ENCODE measurements around the gene RPE65. TPM values are rescaled to one million over a fixed set of nuclear protein-coding genes. Genes with fewer than 3 reads are reported as not detected.
A peak's percentile ranks its signal among the peaks of the same experiment; 100 is the strongest.
"Not testable (repeated sequence)": the region's sequence is repeated elsewhere in the genome, so short reads cannot be mapped to it uniquely, and the experiment has no call there.

Gene RPE65
- total RNA-seq (not detected), total RNA-seq (0 reads per million in 2 donors)

DNA sequence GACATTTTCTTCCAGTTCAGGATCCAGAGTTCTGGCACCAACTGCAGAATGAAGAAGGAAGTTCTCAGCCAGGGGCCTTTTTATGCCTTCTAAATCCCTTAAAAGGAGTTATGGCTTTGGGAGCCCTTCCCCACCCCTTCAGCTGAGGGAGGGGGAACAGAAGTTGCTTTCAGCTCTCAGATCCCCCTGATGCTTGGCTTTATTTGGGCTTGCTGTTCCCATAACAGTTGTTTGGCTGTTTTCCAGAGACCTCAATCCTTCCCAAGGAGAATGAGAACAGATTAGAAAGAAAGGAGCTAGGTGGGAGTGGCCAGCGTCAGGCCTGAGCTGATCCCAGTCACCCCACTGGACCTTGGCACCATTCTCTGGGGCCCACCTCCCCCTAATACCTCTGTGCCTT lies at the start of gene RPE65:
TSS of gene RPE65 (minus strand) at position 54 of the 400 bp plus-strand sequence. CDS start at position 5, 49 bp downstream.
- Mint-ChIP-seq H3K27ac (no peak within 1 kb of the TSS), H3K4me3 (no peak within 1 kb of the TSS), H3K4me1 (no peaks in the 10 kb centered on the region), H3K27me3 (peaks cover 5% of the 10 kb centered on the region), H3K36me3 (ENCODE audit: low read depth) (no peaks in the 10 kb centered on the region)
- DNase-seq (no peak), ATAC-seq (no peak)
- H3K9me3 ChIP-seq (ENCODE audit: control insufficient read depth, low read length, poor library complexity, severe bottlenecking) = no peaks in the 10 kb centered on the region

DNA sequence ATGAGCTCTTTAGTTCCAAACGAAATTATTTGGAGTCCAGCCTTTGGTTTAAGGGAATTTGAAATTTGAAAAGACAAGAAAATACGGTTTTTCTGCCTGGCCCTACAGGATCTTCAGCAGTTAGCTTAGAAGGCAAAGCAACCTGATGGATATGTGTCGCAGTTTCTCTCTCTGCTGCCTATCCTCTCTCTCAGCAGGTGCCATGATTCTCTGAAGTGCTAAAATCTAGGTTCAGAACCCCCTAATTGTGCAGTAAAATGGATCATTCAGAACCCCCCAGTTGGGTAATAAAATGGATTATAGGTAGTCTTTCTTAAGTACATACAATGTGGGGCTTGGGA lies 47.6 kb upstream of the RPE65 start:
- H3K27ac Mint-ChIP-seq = no peak overlapping the region
- no peaks in the 10 kb centered on the region for H3K9me3 ChIP-seq (ENCODE audit: control insufficient read depth, low read length, poor library complexity, severe bottlenecking)
- peak overlapping the region; percentile 90 for H3K4me3 Mint-ChIP-seq
- peaks cover 20% of the 10 kb centered on the region for H3K4me1 Mint-ChIP-seq
- H3K27me3 Mint-ChIP-seq = peaks cover 5% of the 10 kb centered on the region
- H3K36me3 Mint-ChIP-seq (ENCODE audit: low read depth) = no peaks in the 10 kb centered on the region
- ATAC-seq (peak; percentile 6), DNase-seq (no peak)

DNA sequence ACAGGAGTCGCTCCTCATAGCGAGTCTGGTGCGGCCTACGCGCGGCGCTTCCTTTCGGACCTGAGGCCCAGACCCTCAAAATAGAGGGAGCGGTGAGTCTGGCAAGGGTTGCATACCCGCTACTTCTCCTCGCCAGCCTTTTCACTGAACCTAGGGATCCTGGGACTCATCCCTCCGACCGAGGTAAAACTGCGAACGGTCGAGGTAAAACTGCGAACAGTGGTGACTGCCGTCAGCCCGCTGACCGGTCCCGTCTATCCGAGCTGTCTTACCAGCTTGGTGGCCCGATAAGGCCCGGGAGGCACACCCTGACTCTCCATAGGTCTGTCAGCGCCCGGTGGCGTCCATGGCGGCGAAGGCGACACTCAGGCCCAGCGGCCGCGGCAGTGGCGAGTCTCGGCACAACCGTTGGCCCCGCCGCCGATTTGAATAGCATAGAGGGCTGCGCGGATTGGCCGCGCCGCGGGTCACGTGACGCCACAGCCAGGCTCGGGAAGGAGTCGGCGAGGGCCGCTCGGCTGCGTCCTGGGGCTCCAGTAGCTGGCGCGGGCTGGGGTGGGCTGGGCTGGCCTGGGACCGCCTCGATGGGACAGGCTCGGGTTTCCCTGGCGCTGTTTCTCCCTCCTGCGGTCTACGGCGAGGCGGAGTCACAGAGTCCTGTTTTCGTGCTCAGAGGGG lies 47.1 kb upstream of the RPE65 start, which contains the start of gene DEPDC1:
TSS of gene DEPDC1 (minus strand) at position 403 of the 678 bp plus-strand sequence. CDS start at position 320, 83 bp downstream.
- Mint-ChIP-seq H3K27ac (peak within 1 kb of the TSS; percentile 59), H3K27me3 (peaks cover 5% of the 10 kb centered on the region), H3K4me3 (peak within 1 kb of the TSS; percentile 90), H3K36me3 (ENCODE audit: low read depth) (no peaks in the 10 kb centered on the region), H3K4me1 (peaks cover 20% of the 10 kb centered on the region)
- peak; percentile 57 to 74 (median 69) for DNase-seq
- no peaks in the 10 kb centered on the region for H3K9me3 ChIP-seq (ENCODE audit: control insufficient read depth, low read length, poor library complexity, severe bottlenecking)
- ATAC-seq = peak; percentile 94

DNA sequence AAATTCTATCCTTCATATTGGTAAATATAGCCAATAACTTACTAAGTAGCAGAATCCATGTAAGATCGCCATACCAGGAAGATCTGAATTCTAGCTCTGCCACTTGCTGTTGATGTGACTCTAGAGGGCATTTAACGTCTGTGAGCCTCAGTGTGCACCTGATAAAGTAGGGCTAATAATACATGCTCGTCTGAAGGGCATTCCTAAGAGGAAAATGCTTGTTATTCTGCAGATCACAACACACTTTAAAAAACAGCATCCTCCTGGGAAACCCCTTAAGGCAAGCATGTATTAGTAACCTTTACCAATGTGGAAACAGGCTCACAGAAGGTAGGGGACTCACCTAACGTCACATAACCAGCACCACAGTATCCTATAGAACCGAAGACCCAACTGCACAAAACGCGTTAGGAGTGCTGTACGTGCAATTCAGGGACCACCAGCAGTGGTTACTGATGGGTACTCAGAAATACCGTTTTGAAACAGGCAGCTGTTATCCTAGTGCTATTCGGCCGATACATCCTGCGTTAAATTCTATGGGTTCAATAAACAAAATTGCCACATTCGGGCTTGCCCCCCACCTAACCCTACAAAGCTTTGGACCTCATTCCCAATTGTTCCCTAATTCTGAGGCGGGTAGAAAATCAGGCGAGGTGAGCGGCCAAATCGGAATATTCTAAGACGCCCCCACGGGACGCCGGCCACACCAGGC lies 46.4 kb upstream of the RPE65 start:
- Mint-ChIP-seq H3K4me1 (peaks cover 20% of the 10 kb centered on the region), H3K27me3 (peaks cover 5% of the 10 kb centered on the region), H3K36me3 (ENCODE audit: low read depth) (no peaks in the 10 kb centered on the region), H3K4me3 (peak overlapping the region; percentile 90), H3K27ac (peak overlapping the region; percentile 59)
- DNase-seq = peak in 1 of 3 donors; percentile 10
- no peaks in the 10 kb centered on the region for H3K9me3 ChIP-seq (ENCODE audit: control insufficient read depth, low read length, poor library complexity, severe bottlenecking)
- ATAC-seq = no peak

DNA sequence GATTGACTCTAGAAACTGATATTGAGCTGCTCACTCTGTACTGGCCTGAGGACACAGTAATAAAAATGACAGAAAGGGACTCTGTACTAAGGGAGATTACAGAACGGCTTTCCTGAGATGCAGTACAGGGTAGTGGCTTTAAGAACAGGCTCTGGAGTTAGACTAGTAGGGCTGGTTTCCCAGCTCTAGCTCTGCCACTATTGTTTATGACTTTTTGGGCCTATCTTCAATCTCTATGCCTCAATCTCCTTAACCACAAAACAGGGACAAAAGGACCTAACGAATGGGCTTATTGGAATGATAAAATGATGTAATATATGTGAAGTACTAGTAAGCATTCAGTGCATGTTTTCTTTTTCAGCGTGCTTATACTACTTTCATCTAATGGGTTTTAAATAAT lies 45.8 kb upstream of the RPE65 start:
- Mint-ChIP-seq H3K4me1 (peaks cover 16% of the 10 kb centered on the region), H3K36me3 (ENCODE audit: low read depth) (no peaks in the 10 kb centered on the region), H3K27me3 (peaks cover 5% of the 10 kb centered on the region), H3K27ac (no peak overlapping the region), H3K4me3 (peak overlapping the region; percentile 90)
- H3K9me3 ChIP-seq (ENCODE audit: control insufficient read depth, low read length, poor library complexity, severe bottlenecking) = no peaks in the 10 kb centered on the region
- ATAC-seq = no peak
- DNase-seq = no peak

DNA sequence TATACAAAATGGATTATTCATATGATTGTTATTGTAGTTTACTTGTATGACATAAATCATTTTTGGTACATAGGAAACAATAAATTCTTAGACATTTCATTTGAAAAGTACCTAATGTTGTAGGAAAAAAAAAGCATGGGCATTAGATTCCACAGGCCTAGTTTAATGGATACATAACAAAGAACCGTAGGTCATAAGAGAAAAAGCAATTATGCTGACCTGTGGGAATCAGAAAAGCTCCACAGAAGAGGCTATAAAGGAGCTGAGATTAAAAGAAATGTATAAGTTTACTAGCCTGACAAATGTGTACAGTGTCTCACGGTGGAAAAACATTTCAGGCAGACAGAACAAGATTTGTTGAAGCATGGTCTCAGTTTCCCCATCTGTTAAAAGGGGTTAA lies 43.4 kb upstream of the RPE65 start:
- Mint-ChIP-seq H3K4me3 (no peak overlapping the region), H3K27me3 (peaks cover 5% of the 10 kb centered on the region)

DNA sequence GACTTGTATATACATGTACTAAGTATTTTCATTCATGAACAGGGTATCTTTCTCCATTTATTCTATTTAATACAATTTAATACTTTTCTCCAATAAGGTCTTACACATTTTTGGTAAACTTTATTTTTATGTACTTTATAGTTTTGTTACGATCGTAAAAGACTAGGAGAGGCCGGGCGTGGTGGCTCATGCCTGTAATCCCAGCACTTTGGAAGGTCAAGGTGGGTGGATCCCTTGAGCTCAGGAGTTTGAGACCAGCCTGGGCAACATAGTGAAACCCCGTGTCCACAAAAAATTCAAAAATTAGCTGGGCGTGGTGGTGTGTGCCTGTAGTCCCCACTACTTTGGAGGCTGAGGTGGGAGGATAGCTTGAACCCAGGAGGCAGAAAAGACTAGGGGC lies 42.5 kb upstream of the RPE65 start:
- not testable (repeated sequence) for H3K4me3 Mint-ChIP-seq; H3K9me3 ChIP-seq (ENCODE audit: control insufficient read depth, low read length, poor library complexity, severe bottlenecking); H3K36me3 Mint-ChIP-seq (ENCODE audit: low read depth); H3K4me1 Mint-ChIP-seq; H3K27ac Mint-ChIP-seq; ATAC-seq; H3K27me3 Mint-ChIP-seq; DNase-seq

More for the DNA sequence above, 43.4 kb upstream of the RPE65 start:
- ATAC-seq = no peak
- H3K9me3 ChIP-seq (ENCODE audit: control insufficient read depth, low read length, poor library complexity, severe bottlenecking) = no peaks in the 10 kb centered on the region
- H3K36me3 Mint-ChIP-seq (ENCODE audit: low read depth) = no peaks in the 10 kb centered on the region
- peaks cover 14% of the 10 kb centered on the region for H3K4me1 Mint-ChIP-seq
- DNase-seq = no peak
- H3K27ac Mint-ChIP-seq = no peak overlapping the region

DNA sequence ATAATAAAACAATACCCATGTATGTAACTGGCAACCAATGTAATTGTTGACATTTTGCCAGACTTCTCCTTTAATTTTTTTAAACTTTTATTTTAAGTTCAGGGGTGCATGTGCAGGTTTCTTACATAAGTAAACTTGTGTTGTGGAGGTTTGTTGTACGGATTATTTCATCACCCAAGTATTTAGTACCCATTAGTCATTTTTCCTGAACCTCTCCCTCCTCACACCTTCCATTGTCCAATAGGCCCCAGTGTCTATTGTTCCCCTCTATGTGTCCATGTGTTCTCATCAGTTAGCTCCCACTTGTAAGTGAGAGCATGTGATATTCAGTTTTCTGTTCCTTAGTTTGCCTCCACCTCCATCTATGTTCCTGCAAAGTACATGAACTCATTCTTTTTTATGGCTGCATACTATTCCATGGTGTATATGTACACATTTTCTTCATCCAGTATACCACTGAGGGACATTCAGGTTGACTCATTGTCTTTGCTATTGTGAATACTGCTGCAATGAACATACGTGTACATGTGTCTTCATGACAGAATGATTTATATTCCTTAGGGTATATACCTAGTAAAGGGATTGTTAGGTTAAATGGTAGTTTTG lies 40.4 kb upstream of the RPE65 start:
- peaks cover 2% of the 10 kb centered on the region for H3K4me1 Mint-ChIP-seq
- H3K9me3 ChIP-seq (ENCODE audit: control insufficient read depth, low read length, poor library complexity, severe bottlenecking) = no peaks in the 10 kb centered on the region
- DNase-seq = no peak
- H3K27ac Mint-ChIP-seq = no peak overlapping the region
- no peaks in the 10 kb centered on the region for H3K27me3 Mint-ChIP-seq
- no peak overlapping the region for H3K4me3 Mint-ChIP-seq
- no peaks in the 10 kb centered on the region for H3K36me3 Mint-ChIP-seq (ENCODE audit: low read depth)
- no peak for ATAC-seq

DNA sequence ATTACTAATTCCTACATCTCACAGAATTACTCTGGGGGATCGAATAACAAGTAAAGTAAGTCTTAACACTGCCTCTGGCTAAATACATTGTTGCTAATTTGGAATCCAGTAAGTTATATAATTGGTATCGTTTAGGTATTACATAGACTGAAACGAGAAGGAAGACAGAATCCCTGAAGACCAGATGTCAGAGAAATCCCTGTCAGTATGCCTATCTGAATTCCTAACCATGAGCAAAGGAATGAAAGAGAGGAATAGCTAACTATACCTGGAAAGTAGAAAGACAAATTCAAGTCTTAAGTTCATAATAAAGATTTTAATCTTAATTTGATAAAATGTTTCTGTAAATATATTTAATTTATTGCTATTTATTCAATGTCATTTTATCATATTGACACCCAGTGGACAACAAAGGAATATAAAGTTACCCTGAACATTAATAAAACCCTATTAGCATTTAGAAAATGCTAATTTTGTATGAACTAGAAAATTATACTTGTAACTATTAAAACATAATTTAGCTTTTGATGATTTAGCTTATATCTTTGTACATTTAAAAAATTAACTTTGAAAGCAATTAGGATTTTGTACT lies 35.8 kb upstream of the RPE65 start:
- no peak overlapping the region for H3K4me3 Mint-ChIP-seq
- H3K27me3 Mint-ChIP-seq = no peaks in the 10 kb centered on the region
- H3K9me3 ChIP-seq (ENCODE audit: control insufficient read depth, low read length, poor library complexity, severe bottlenecking) = no peaks in the 10 kb centered on the region
- H3K36me3 Mint-ChIP-seq (ENCODE audit: low read depth) = no peaks in the 10 kb centered on the region
- no peak for ATAC-seq
- H3K27ac Mint-ChIP-seq = no peak overlapping the region
- no peaks in the 10 kb centered on the region for H3K4me1 Mint-ChIP-seq
- no peak for DNase-seq

DNA sequence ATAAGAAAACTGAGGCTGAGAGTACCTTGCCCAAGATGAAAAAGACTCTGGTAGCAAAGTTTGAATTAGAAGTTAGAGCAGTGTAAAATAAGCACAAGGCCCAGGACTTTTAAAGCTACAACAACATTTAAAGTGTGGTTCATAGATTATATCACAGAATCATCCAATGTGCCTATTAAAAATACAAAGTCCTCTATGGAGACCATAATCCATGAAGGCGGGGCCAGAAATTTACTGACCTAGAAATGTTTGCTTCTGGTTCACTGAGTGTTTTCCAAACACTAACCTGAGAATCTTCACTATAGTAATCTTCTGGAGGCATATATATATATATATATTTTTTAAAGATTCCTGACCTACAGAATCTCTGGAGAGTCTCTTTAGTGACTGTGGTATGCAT lies 34.9 kb upstream of the RPE65 start:
- ATAC-seq = no peak
- no peak overlapping the region for H3K4me3 Mint-ChIP-seq
- H3K27me3 Mint-ChIP-seq = no peaks in the 10 kb centered on the region
- DNase-seq = no peak
- no peaks in the 10 kb centered on the region for H3K4me1 Mint-ChIP-seq
- H3K27ac Mint-ChIP-seq = no peak overlapping the region
- no peaks in the 10 kb centered on the region for H3K9me3 ChIP-seq (ENCODE audit: control insufficient read depth, low read length, poor library complexity, severe bottlenecking)
- H3K36me3 Mint-ChIP-seq (ENCODE audit: low read depth) = no peaks in the 10 kb centered on the region

DNA sequence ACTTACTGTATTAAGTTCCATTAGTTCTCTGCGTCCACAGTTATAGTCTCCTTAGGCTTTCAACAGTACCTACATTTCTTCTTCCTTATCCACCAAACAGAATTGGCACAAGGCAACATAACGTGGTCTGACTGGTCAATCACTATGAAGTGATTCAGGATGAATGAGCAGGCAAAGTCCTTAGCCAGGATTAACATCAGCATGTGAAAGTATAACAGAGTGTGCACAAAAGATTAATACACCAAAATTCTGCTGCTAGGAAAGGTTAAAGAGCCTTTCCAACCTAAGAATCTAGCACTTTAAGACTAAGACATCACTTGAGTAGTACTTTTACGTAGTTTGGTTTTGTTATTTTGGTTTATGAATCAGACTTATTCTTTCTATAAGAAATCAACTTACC lies 31.3 kb upstream of the RPE65 start:
- H3K4me1 Mint-ChIP-seq = peaks cover 3% of the 10 kb centered on the region
- H3K27ac Mint-ChIP-seq = no peak overlapping the region
- no peak for DNase-seq
- no peaks in the 10 kb centered on the region for H3K9me3 ChIP-seq (ENCODE audit: control insufficient read depth, low read length, poor library complexity, severe bottlenecking)
- no peaks in the 10 kb centered on the region for H3K36me3 Mint-ChIP-seq (ENCODE audit: low read depth)
- no peaks in the 10 kb centered on the region for H3K27me3 Mint-ChIP-seq
- H3K4me3 Mint-ChIP-seq = no peak overlapping the region
- ATAC-seq = no peak

DNA sequence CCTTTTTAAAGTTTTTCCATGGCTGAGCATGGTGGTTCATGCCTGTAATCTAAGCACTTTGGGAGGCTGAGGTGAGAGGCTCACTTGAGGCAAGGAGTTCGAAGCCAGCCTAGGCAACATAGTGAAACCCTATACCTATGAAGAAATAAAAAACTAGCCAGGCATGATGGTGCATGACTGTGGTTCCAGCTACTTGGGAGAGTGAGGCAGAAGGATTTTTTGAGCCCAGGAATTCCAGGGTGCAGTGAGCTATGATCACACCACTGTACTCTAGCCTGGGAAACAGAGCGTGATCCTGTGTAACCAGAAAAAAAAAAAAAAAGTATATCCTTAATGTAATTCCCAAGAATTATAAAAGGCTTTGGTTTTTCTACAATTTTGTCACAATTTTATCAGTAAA lies 29.7 kb upstream of the RPE65 start:
- H3K9me3 ChIP-seq (ENCODE audit: control insufficient read depth, low read length, poor library complexity, severe bottlenecking) = no peaks in the 10 kb centered on the region
- Mint-ChIP-seq H3K4me3 (no peak overlapping the region), H3K27me3 (no peaks in the 10 kb centered on the region), H3K4me1 (peaks cover 3% of the 10 kb centered on the region), H3K27ac (no peak overlapping the region), H3K36me3 (ENCODE audit: low read depth) (no peaks in the 10 kb centered on the region)
- ATAC-seq (no peak), DNase-seq (no peak)

DNA sequence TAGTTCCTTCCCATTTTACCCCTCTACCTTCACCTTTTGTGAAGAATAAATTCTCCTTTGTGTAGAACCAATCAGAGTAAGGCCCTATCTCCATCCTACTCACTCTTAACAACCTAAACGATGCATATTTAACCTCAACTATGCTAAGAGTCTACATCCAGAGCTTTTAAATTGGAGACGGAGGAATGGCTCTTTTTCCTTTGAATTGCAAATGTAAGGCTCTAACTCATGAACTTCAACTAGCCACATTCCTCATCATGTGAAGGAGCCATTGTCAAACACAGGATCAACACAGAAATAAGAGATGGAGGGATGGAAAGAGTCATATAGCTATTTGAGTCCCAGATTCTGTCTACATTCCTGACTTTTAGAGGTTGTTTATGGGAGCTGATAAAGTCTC lies 28.9 kb upstream of the RPE65 start:
- Mint-ChIP-seq H3K27ac (no peak overlapping the region), H3K36me3 (ENCODE audit: low read depth) (no peaks in the 10 kb centered on the region), H3K27me3 (no peaks in the 10 kb centered on the region), H3K4me3 (no peak overlapping the region), H3K4me1 (peaks cover 3% of the 10 kb centered on the region)
- H3K9me3 ChIP-seq (ENCODE audit: control insufficient read depth, low read length, poor library complexity, severe bottlenecking) = no peaks in the 10 kb centered on the region
- no peak for ATAC-seq
- no peak for DNase-seq

Data from T-helper 17 cell (primary cell).